ENCODE data around the gene SEMA3D. TPM values are rescaled to one million over a fixed set of nuclear protein-coding genes. Genes with fewer than 3 reads are reported as not detected.

The SEMA3D gene
- total RNA-seq, 4 donors from 2014 or later: 5.2 to 15.7 (median 6.2) TPM

DNA sequence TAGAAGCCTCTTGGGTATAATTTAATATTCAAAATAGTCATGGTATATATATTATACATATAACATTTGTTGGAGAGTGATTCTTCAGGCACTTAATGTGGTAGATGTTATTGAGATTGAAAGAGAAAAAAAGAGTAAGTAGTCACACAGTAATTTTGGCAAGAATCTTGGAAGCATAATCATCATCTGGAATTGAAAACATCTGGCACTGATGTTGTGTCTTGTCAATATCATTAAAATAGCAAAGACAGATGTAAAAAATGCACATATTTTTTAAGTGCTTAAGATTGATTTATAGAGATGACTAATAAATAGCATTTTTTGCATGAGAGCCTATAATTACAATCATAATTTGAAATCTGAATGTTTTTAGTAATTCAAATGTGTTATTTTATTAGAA is 9.5 kb downstream of the SEMA3D start:
- ATAC-seq (ENCODE audit: low FRiP score) (no peak), DNase-seq (ENCODE audit: low spot score) (no peak)
- TF ChIP-seq, protein P1, sequence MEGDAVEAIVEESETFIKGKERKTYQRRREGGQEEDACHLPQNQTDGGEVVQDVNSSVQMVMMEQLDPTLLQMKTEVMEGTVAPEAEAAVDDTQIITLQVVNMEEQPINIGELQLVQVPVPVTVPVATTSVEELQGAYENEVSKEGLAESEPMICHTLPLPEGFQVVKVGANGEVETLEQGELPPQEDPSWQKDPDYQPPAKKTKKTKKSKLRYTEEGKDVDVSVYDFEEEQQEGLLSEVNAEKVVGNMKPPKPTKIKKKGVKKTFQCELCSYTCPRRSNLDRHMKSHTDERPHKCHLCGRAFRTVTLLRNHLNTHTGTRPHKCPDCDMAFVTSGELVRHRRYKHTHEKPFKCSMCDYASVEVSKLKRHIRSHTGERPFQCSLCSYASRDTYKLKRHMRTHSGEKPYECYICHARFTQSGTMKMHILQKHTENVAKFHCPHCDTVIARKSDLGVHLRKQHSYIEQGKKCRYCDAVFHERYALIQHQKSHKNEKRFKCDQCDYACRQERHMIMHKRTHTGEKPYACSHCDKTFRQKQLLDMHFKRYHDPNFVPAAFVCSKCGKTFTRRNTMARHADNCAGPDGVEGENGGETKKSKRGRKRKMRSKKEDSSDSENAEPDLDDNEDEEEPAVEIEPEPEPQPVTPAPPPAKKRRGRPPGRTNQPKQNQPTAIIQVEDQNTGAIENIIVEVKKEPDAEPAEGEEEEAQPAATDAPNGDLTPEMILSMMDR (IDR thresholded peaks at IDR 0.05): no peak

GRCh38 chr7:85176197-85176596 is 10.7 kb downstream of the SEMA3D start:
- TF ChIP-seq, protein P1 (IDR thresholded peaks at IDR 0.05): no peak
- no peak for ATAC-seq (ENCODE audit: low FRiP score)
- DNase-seq (ENCODE audit: low spot score): no peak

DNA sequence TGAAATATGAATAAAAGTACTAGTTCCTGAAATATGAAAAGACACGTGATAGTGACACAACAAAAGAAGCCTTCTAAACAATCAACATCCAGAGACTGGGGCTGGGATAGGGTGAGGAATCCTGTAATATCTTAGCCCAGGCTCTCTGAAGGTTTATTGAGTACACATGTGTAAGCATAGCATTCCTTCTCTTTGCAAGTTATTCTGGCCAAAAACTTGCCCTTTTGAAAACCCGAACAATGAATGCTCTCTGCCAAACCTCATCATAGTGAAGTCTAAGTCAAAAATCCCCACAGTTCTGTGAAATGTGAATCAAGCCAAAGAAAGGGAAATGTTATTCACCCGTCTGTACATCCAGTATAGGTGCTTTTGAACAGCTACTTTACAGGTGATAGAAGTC is 11.6 kb downstream of the SEMA3D start:
- TF ChIP-seq, protein P1 (IDR thresholded peaks at IDR 0.05): no peak
- DNase-seq (ENCODE audit: low spot score) (no peak), ATAC-seq (ENCODE audit: low FRiP score) (no peak)

- ATAC-seq (ENCODE audit: low FRiP score) (peak; percentile 72), DNase-seq (ENCODE audit: low spot score) (no peak)
- TF ChIP-seq, protein P1 (IDR thresholded peaks at IDR 0.05): no peak
Measured at GRCh38 chr7:85172530-85172941, 14.3 kb downstream of the SEMA3D start.

- no peak for DNase-seq (ENCODE audit: low spot score)
- no peak for ATAC-seq (ENCODE audit: low FRiP score)
- TF ChIP-seq, protein P1 (IDR thresholded peaks at IDR 0.05): no peak
Measured at GRCh38 chr7:85167636-85168035, 19.2 kb downstream of the SEMA3D start.

- DNase-seq (ENCODE audit: low spot score) (no peak), ATAC-seq (ENCODE audit: low FRiP score) (no peak)
- TF ChIP-seq, protein P1 (IDR thresholded peaks at IDR 0.05): no peak
Measured at GRCh38 chr7:85165263-85165662, 21.6 kb downstream of the SEMA3D start.

DNA sequence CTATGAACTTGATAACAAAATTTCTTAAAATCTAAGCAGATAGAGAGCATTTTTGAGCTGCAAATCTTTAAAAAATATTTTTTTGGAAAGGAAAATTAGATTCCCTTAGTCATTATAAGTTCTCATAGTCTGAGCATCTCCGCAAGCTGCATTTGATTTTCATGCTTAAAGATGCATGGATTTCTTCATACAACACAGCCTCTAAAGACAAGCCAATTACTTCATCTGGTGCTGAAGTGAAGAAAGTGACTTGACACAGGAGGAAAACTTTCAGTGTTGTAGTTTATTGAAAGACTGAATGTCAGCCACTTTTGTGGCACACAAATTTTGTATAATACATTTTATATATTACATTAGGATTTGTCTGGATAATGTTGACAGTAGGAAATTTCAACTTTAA is 22.5 kb downstream of the SEMA3D start:
- no peak for ATAC-seq (ENCODE audit: low FRiP score)
- no peak for DNase-seq (ENCODE audit: low spot score)
- TF ChIP-seq, protein P1 (IDR thresholded peaks at IDR 0.05): no peak

All from omental fat pad (tissue), 4 donors.